Fibroblast of peridontal ligament (primary cell): ENCODE results near the gene EEF1A1.

Experiments used
- DNase-seq: peaks from one replicate; pipeline ENCODE4 v3.0.0-alpha.2; 2010; ENCODE audit errors: extremely low read depth

EEF1A1 gene

DNA sequence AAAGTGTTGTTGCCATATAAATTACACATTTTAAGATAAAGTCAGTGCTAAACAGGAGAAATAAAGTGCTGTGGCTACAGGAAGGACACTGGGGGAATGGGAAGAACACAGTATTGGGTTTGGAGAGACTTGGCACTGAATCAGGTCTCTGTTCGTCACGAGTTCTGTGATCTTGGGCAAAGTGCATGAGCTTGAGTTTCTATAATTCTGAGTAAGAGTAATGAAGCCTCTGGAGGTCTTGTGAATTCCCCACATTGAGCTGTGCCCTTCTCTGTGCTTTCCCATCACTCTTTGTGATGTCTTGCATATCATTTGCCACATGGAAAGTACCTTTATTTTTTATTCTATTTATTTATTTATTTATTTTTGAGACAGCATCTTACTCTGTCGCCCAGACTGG lies 16.8 kb upstream of the EEF1A1 start:
- DNase-seq: no peak

GRCh38 chr6:73534628-73535027 lies 13.8 kb upstream of the EEF1A1 start:
- DNase-seq: no peak

GRCh38 chr6:73532293-73532692 lies 11.5 kb upstream of the EEF1A1 start:
- peak; percentile 55 for DNase-seq

GRCh38 chr6:73528897-73529296 lies 8.1 kb upstream of the EEF1A1 start:
- DNase-seq: no peak

GRCh38 chr6:73525546-73526330 lies 4.9 kb upstream of the EEF1A1 start:
- DNase-seq: peak; percentile 59

DNA sequence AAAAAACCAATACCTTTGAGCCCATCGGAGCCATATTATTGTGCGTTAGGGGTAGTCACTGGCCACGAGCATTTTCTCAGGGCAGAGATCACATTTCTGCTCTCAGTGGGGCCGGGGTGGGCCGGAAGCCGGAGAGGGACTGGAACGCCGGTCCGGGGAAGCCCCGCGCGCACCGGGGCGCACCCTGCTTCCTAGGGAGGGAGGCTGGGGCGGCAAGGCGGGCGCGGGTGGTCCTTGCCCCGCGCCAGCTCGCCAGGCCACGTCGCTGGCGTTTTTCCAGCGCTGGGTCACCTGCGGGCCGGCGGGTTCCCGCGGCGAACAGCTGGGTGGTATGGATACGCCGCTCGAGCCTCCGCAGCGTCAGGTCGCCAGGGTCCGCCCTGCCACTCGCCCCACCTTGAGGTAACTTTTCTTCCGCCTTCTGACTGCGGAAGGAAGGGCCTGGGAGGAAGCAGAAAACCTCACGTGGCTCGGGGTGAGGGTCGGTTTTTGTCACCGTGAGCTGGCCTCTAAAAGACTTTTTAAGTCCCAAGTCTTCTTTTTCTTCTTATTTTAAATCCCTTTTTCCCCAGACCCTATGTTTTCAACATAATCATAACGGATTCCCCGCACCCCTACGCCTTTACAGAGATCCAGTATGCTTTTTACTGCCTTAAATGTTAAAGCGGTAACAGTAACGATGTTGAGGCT lies 2.7 kb upstream of the EEF1A1 start:
- DNase-seq: peak; percentile 56

DNA sequence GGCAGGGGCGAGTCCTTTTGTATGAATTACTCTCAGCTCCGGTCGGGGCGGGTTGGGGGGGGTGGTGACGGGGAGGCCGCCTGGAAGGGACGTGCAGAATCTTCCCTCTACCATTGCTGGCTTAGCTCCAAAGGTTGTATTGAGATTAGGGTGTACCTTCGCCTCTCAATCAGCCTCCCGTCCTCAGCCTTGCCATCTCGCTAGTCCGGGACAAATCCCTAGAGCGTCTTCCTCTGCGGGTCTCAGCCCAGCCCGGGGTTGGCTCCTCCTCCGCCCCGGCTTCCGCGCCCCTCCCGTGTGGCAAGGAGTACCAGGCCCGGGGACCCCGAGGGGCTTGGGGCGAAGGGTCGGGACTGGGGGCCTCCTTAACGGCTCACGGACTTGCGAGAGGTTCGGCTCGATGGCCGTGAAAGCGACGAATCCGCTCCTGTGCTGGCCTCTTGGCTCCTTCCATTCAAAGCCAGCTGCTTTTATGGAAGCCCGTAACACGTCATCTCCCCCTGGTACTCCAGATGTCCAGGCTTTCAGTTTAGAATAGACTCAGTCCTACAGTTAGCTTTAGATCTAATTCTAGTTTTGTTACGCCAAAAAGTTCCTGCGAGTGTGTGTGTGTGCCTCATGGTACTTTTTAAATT lies 636 bp upstream of the EEF1A1 start:
- DNase-seq: peak; percentile 93

DNA sequence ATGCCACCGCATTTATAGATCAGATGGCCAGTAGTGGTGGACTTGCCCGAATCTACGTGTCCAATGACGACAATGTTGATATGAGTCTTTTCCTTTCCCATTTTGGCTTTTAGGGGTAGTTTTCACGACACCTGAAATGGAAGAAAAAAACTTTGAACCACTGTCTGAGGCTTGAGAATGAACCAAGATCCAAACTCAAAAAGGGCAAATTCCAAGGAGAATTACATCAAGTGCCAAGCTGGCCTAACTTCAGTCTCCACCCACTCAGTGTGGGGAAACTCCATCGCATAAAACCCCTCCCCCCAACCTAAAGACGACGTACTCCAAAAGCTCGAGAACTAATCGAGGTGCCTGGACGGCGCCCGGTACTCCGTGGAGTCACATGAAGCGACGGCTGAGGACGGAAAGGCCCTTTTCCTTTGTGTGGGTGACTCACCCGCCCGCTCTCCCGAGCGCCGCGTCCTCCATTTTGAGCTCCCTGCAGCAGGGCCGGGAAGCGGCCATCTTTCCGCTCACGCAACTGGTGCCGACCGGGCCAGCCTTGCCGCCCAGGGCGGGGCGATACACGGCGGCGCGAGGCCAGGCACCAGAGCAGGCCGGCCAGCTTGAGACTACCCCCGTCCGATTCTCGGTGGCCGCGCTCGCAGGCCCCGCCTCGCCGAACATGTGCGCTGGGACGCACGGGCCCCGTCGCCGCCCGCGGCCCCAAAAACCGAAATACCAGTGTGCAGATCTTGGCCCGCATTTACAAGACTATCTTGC lies 725 bp downstream of the EEF1A1 start:
- peak; percentile 81 for DNase-seq

- DNase-seq: peak; percentile 37
Measured at GRCh38 chr6:73518982-73519881, 1.6 kb downstream of the EEF1A1 start.

DNA sequence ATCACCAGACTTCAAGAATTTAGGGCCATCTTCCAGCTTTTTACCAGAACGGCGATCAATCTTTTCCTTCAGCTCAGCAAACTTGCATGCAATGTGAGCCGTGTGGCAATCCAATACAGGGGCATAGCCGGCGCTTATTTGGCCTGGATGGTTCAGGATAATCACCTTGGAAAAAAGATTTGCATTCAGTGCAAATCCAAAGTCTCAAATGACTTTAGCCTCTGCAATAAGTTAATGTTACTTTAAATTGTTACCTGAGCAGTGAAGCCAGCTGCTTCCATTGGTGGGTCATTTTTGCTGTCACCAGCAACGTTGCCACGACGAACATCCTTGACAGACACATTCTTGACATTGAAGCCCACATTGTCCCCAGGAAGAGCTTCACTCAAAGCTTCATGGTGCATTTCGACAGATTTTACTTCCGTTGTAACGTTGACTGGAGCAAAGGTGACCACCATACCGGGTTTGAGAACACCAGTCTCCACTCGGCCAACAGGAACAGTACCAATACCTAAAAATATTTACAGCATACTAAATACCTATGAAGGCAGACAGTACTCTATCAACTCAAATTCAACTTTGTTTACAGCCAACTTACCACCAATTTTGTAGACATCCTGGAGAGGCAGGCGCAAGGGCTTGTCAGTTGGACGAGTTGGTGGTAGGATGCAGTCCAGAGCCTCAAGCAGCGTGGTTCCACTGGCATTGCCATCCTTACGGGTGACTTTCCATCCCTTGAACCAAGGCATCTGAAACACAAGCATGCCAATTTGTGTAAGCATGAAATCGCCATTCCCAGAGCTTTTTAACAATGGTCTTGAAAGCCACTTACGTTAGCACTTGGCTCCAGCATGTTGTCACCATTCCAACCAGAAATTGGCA lies 2.5 kb downstream of the EEF1A1 start:
- peak; percentile 51 for DNase-seq

GRCh38 chr6:73516514-73517489 lies 4.0 kb downstream of the EEF1A1 start:
- DNase-seq: peak; percentile 47

DNA sequence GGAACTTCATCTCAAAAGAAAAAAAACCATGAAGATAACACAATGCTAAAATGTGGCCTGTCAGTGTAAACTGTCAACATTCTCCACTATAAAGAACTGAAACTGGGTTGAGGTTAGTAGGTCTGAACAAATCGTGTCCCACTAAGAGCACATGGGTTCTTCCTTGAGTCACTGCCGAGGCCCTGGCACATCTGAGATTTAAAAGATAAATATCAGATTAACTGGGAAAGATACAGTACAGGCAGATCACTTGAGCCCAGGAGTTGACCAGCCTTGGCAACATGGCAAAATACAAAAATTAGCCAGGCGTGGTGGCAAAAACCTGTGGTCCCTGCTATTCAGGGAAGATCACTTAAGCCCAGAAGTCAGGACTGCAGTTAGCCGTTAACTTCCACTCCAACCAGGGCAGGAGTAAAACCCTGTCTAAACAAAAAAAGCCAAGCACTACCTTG lies 5.6 kb downstream of the EEF1A1 start:
- peak; percentile 36 for DNase-seq

GRCh38 chr6:73514746-73515110 lies 6.1 kb downstream of the EEF1A1 start:
- DNase-seq: no peak

GRCh38 chr6:73513496-73513854 lies 7.4 kb downstream of the EEF1A1 start:
- DNase-seq: no peak

- DNase-seq: no peak
Measured at GRCh38 chr6:73511796-73512195, 9.0 kb downstream of the EEF1A1 start.

DNA sequence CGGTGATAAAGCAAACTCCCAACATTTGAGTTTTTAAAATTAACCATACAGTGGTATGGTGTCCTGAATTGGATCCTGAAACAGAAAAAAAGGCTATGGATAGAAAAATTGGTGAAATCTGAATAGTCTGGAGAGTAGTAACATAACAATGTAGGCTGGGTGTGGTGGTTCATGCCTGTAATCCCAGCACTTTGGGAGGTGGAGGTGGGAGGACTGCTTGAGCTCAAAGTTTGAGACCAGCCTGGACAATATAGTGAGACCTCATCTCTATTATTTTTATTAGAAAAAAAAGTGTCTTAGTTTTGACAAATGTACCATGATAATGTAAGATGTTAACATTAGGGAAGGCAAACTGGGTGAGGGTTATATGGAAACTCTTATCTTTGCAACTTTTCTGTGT lies 11.0 kb downstream of the EEF1A1 start:
- DNase-seq: no peak

GRCh38 chr6:73508776-73509175 lies 12.1 kb downstream of the EEF1A1 start:
- DNase-seq: no peak

- DNase-seq: no peak
Measured at GRCh38 chr6:73506246-73506645, 14.6 kb downstream of the EEF1A1 start.

DNA sequence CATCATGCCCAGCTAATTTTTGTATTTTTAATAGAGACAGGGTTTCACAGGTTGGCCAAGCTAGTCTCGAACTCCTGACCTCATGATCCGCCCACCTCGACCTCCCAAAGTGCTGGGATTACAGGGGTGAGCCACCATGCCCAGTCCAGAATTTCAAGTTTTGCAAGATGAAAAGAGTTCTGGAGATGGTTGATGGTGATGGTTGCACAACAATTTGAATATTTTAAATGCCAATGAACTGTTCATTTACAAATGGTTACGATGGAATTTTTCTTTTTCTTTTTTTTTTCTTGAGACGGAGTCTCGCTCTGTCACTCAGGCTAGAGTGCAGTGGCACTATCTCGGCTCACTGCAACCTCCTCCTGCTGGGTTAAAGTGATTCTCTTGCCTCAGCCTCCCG lies 15.1 kb downstream of the EEF1A1 start:
- peak; percentile 36 for DNase-seq
